Skin of body (tissue), 2 donors: ENCODE results near the gene SRGAP2B. TPM values are rescaled to one million over a fixed set of nuclear protein-coding genes. Genes with fewer than 3 reads are reported as not detected.
"Not testable (repeated sequence)": the region's sequence is repeated elsewhere in the genome, so short reads cannot be mapped to it uniquely, and the experiment has no call there.

Experiments
- DNase-seq: peaks from one replicate; lab custom pipeline; 2025; lab: John Stamatoyannopoulos, UW
- total RNA-seq: library from RNA; depleted of rRNA; stranded (reverse); fragments of >200 nt; gene quantifications from one replicate; pipeline ENCODE4 v1.2.3, GENCODE V29; 2014

Gene SRGAP2B
- total RNA-seq, 1 donor from 2014 or later, result 23.8 TPM

DNA sequence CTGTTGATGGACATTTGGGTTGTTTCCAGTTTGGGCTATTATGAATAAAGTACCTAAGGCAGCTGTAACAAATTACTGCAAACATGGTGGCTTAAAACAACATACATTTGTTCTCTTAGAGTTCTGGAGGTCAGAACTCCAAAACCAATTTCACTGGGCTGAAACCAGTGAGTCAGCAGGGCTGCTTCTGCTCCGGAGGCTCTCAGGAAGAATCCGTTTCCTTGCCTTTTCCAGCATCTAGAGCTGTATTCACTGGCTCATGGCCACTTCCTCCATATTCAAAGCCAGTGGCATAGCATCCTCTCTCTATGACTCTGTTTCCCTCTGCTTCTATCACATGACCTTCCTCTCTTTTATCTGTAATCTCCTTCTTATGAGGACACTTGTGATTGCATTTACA is 146.7 kb downstream of the SRGAP2B start:
- DNase-seq, result not testable (repeated sequence)

DNA sequence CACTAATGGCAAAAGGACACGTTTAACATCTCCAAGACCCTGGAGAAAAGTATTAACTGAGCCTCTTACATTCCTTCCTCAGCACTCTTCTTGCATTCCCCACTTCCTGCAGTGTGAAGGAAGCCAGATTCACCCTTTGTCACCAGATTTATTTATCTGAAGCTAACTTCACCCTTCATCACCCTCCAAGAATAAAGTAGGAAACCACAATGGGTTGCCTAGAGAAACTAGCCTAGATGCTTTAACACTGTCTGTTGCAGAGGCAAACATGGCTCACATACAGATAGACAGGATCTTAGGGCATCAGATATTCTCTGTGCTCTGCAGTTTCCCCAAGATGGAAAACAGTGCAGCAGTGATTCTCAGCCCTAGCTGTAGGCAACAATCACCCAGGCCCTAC is 147.6 kb downstream of the SRGAP2B start:
- not testable (repeated sequence) for DNase-seq

DNA sequence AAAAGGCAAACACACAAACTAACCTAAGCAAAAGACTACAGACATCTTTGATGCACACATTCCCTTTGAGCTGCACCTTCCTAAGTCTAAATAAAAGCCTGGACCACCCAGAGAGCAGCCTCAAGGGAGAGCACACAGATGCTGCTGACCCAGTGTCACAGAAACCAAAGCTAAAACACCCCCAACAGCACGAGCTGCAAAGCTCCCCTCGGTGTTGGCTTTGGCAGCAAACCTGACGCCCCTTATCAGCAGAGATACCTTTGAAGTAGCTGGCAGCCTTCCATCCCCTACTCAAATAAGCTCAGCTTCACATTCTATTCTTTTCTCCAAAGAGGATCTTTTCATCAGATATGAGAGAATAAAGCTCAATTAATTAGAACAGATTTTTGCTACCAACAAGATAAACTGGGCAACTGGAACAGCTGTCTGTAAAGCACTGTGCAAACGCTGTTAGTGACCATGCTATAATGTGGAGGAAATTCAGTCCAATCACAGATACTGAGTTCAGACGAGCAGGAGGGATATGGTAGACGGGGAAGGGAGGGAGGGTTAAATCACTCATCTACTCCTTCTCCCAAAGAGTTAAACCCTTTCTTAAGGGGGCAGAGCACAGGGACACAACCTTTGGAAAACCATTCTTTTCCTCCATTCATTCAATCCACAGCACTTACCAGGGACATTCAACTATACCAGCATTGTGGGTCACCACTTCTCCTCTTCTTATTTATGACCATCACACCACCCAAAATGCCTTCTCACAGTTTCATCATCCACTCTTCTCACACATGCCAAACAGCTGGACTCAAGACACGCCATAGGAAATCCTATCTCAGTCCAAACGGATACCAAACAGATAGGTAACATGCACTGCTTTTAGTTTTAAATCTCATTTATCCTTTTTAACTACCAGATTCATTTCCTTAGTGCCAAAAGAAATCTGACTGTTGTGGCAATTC is 148.3 kb downstream of the SRGAP2B start:
- DNase-seq, result not testable (repeated sequence)

DNA sequence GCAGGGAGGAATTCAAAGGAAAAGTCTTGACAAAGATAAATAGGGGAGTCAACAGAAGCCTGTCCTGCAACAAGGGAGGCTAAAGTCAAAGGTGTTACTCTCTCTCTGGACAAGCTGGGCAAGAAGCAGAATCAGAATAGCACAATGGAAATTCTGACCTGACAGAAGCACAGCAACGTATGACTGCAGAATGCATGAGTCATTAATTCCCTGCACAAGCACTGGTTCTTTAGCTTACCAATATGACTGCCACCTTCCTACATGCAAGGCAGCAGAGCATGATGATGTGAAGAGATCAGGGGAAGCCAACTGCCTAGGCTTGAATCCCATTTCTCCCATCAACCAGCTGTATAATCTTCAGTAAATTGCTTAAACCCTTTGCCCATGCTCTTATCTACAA is 153.4 kb downstream of the SRGAP2B start:
- not testable (repeated sequence) for DNase-seq

DNA sequence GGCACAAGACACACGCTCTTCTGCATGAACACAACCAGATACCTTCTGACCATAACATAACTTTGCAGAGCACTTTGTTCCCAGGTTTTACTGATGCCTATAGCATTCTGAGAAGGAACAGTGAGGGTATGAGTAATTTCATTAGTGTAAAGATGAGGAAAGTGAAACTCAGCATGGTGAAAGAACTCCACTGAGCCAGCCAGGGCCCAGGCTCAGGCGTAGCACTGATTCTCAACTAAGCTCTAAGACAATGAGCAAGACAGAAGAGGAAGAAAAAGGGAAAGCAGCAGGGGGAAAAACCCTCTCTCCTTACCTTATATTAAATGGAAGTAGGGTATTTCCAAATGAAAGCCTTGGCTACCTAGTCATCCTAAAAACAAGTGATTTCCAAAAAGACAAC is 155.1 kb downstream of the SRGAP2B start:
- not testable (repeated sequence) for DNase-seq

DNA sequence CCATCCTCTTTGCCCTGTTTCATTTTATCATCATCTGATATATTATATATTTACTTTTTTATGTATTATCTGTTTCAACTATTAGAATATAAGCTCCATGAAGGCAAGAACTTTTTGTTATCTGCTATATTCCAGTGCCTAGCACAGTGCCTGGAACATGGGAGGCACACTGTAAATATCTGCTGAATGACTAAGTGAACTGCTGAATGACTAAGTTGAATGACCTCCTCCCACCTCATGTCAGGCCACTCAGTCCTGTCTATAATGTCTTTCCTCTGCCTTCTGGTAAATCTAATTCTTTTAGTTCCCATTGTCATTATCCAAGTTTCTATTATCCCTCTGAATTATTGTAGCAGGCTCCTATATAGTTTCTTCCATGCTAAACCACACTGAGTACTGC is 156.5 kb downstream of the SRGAP2B start:
- DNase-seq, result not testable (repeated sequence)

DNA sequence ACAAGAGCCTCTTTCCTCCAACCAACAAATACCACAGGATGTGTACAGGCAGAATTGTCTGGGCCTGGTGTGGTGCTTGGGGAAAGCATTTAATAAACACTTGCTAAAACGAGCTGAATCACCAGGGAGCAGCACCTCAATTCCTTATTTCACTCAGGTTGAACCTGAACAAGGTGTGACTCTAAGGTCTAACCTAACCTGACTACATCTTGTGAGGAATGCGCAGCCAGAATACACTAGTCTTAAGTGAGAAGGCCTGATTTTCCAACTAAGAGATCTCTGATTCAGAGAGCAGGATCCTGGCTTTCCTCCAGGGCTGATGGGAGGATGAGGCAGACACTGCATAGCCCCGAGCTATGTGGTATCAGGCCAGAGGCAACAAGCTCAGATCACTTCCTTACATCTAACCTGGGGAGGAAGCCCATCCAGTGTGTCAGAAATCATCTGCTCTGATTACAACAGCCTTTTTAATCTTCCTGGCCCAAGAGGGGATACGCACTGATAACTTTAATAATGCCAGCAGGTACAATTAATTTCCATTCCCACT is 158.9 kb downstream of the SRGAP2B start:
- DNase-seq, result not testable (repeated sequence)

DNA sequence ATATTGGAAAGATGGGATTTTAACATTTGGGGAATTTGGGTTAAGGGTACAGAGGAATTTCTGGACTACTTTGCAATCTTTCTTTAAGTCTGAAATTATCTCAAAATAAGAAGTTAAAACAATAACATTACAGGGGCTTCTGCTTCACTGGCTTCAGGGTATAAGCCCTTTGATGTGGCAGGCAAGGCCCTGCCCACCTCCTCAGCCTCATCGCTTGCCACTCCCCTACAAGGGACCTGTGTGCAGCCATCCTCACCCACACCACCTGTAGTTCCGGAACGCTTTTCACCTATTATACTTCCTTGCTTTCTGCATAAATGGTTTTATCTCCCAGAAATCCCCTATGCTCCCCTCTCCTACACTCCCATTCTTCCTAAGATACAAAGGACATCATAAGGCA is 159.8 kb downstream of the SRGAP2B start:
- not testable (repeated sequence) for DNase-seq

DNA sequence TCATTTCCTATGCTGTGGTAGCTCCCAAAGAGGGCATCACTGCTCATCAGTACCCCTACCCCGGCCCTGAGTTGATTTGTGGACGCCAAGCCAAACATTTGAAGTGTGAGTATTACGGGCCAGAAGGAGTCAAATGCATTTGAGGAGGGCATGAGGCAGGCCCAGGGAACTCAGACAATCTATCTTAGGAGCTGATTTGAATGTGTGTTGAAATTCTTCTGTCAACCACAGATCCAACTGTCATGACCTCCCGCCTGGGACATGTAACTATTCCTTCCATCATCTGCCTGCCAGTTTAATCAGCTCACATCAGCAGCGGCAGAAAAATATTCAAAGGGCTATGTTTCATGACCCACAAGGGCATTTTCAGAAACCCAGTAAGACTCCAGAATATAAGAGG is 162.1 kb downstream of the SRGAP2B start:
- DNase-seq, result not testable (repeated sequence)

DNA sequence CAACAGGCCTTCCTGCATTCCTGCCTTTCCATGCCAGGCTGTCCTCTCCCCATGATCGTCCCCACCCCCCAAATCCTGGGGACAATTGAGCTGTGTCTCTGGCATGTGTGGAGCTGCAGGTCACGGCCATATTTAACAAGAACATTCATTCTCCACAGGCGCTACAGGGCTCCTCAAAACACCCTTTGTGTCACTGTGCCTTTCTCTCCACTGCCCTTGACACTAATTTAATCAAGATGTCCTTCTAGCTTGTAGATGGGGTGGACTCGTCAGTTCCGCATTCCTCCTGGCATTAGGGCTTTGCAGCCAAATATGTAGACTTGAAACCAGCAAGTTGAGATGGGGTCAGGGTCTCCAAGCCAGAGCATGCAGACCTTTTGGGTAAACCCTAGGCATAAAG is 163.0 kb downstream of the SRGAP2B start:
- not testable (repeated sequence) for DNase-seq

DNA sequence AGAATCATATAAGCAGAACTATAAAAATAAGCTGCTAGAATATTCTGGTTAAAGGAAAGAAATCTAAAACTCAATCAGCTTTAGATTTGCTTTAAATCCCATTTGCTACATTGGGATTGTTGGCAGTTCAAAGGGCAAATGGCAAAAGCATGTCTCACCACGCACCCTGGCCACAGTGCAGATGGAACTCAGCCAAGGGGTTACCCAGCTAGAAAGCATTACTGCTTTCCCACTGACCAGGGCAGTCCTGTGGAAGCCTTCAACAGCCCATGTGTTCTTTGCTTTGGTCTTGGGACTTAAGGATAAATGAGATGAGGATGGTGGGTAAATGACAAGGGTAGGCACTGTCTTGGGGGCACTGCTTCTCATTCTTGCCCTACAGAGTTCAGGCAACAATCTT is 163.6 kb downstream of the SRGAP2B start:
- DNase-seq, result not testable (repeated sequence)

DNA sequence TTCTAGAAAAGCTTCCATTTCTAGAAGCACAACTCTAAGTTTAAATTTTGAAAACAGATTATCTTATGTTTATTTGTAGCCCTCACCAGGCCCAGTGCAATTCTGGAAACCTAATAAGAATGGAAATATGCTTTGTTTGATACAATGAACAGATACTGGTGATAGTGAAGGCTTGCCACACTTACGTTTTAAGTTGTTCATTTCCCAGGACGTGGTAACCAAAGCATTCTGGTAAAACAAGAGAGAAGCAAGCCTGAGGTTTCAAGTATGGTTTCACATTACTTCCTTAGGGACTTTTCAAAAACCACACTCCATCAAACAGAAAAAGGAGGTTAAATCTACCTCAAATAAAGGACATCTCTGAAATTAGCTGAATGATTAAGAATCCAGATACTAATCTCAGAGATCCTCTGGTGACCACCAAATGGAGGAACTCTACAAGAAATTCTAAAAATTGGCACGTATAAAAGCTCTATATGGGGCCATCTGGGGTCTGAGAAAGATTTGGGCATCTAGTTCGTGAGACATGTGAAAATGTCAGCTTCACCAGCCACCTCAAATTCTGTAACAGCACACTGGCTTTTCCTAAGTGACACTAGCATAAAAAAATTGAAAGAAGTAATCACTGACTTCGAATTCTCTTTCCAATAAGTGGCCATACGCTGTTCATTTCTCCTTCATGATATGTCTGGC is 164.9 kb downstream of the SRGAP2B start:
- DNase-seq, result not testable (repeated sequence)

DNA sequence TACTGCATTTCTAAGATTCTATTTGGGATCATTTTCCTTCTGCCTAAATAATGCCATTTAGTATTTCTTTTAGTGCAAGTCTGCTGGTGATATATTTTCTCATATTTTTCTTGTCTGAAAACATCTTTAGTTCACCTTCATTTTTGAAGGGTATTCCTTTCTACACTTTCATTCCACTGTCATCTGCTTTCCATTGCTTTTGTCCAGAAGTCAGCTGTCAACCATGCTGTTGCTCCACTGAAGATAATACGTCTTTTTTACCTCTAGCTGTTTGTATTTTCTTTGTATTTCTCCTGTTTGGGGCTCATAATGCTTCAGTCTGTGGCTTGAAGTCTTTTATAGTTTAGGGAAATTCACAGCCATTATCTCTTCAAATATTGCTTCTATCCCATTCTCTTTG is 167.8 kb downstream of the SRGAP2B start:
- not testable (repeated sequence) for DNase-seq

DNA sequence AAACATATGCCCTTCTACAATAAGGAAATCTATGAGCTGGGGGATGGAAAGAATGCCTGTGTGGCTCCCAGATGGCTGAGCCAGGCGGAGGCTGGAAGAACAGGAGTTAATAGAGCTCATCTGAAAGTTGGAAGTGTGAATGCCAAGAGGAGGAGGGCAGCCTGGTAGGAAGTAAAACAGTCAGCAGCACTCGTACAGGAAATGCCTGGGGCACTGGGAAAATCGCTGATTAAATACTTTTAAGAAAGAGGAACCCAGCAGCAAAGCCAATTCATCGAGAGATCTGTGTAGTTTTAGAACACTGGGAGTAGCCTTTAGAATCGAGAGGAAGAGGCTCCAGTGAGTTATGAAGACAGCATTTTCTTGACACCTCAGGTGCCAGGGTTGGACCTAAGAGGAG is 171.5 kb downstream of the SRGAP2B start:
- not testable (repeated sequence) for DNase-seq

DNA sequence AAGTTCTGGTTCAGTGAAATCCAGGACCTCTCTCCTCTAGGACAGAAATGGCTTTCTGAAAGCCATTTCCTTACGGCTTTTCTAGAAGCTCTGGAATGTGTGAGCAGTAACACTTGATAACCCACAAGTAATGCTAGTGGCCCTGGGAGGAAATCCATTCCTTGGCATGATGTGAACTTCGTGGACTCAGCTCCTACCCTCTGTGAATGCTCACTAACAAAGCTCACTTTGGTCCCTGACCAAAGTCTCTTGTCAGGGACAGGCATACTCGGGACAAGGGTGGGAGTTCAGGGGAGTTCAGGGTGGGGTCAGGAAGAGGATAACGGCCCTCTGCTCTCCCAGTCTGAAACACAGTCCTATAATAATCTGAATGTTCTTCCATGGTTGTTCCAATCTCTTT is 172.3 kb downstream of the SRGAP2B start:
- DNase-seq, result not testable (repeated sequence)

DNA sequence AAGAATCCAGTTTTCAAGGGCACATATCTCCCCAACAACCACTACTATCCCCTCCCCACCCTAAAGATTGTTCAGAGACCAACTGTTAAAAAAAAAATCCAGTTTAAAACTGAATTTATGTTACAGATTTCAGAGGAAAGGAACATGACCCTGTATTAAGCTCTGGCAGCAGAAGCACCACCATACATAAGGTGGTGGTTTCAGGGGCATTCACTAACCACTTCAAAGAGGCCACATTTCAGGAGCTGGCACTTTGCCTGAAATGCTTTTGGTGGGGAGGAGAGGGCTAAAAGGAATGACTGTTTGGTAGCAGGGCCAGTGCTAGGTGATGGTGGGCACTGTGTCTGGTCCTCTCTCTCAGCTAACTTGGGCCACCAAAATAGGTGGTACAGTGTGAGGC is 176.0 kb downstream of the SRGAP2B start:
- not testable (repeated sequence) for DNase-seq

DNA sequence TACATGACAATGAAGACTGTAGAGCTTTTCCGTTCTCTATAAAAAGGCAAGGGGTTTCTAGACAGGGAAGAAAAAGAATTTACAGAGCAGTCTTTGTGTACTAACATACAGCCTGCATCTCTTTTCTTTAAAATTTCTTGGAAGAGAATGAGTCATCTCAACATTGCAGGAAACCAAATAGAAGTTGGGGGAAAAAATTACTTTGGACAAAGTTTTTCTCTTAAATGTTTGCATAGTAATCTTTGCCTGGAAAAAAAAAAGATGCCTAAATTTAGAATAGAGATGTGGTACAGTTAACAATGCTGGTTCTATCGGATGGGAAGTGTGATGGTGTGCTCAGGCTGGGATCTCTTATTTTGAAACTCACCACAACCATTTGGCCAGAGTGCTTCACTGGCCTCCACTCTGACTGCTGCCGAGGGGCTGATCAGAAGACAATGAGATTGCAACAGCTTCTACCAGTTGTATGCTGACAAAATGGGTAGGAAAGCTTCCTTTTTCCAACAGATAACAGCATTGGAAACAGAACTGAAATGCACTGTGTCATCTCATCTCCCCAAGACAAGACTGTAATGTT is 177.0 kb downstream of the SRGAP2B start:
- DNase-seq, result not testable (repeated sequence)

DNA sequence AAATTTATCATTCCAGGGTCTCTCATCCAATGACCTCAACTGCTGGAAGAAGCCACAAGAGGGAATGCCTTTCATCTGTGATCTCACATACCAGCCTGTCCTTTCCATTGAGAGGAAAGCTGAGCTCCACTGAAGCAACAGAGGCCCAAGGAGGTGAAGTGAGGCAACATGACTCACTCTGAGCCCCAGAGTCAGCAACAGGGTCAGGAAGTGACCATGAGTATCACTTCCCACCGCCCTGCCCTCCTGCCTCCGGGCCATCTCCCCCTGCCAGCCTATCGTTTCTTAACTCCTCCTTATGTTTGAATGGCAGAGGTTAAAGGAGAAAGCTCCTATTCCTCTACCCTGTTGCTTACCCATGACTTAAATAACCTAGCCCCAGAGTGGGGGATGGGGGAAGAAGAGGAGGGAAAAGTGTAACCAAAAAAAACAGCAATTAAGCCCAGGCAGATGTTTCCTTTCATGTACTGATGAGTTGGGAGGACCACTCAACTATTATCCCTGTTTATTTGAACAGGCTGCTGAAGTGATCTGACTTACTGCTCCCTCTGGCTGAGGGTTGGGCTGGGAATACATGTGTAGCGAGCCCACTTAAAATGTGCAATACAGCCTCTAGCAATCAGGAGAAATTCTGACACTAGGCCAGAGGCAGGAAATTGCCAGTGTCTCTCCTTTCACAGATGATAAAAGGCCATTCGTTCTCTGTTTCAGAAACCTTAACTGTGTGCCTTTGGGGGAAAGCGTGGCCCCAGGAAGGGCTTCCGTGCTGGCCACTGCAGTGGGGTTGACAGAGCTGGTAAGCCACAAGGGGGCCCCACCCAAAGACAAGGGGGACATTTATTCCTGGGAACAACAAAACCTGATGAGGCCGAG is 177.7 kb downstream of the SRGAP2B start:
- DNase-seq, result not testable (repeated sequence)

DNA sequence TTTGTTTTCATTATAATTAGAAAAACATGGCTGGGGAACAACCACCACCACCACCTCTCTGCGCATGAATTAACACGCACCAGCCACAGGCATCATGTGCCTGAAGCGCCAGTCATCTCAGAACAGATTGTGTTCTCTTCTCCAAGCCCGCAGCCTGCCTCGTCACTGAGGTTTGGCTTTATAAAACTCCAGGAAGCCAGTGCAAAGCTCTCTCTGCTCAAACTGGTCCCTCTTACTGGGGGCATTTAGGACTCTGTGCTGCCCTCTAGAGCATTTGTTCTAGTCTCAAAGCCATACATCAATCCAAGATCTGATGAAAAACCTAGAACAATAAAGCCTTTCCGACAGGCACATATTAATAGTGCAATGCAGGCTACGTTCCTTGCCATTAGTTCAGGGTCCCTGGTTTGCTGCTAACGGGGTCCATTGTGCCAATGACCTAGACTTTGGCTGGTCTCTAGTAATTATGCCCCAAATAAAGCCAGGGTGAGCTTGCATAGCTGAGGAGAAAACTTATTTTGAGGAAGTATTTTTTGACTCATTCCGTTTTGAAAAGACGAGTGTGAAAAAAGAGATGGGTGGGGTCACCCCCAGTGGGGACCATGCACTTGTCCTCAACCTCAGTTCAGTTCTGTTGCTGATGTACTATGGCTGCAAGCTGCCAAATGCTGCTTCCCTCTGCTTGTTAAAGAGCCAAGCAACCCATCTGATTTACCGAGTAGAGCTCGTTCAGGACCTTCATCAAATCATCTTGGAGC is 181.0 kb downstream of the SRGAP2B start:
- not testable (repeated sequence) for DNase-seq

DNA sequence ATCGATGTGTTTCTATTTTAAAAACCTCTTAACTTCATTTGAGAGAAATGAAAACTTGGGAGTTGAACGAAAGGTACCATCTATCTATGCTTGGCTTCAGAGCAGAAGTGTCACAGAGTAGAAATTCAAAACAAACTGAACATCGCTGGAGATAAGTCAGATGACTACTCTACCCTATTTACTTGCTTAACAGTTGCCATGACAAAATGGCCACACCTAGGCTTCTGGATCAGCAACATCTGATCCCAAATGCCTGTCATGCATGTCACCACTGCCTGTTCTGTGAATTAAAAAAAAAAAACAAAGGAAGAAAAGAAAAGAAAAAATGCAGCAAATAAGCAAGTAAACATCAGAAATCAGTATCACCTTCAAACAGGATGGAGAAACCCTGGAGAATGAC is 181.7 kb downstream of the SRGAP2B start:
- not testable (repeated sequence) for DNase-seq
